Muscle of back (tissue), 11 donors: ENCODE results near the gene INSYN1. TPM values are rescaled to one million over a fixed set of nuclear protein-coding genes. Genes with fewer than 3 reads are reported as not detected.
A peak's percentile ranks its signal among the peaks of the same experiment; 100 is the strongest.

Experiments
- DNase-seq, 3 donors: peaks; one replicate each; pipeline versions ENCODE4 v3.0.0 to v3.0.0-alpha.2; 2013
- polyA plus RNA-seq, 10 donors: library from polyadenylated mRNA; unstranded; fragments of 120-200 nt; gene quantifications; one replicate each; pipeline ENCODE4 v1.2.1, GENCODE V29; 2013; ENCODE audit not compliant: insufficient read length in 10 of 10

Gene INSYN1
- polyA plus RNA-seq, 10 donors, result 3.3 to 11.3 (median 5.4) TPM

GRCh38 chr15:73781038-73781925, 28.1 kb upstream of the INSYN1 start:
- no peak for DNase-seq

- no peak for DNase-seq
These were observed 26.8 kb upstream of the INSYN1 start for GRCh38 chr15:73779974-73780373.

- DNase-seq, result no peak
These were observed 24.6 kb upstream of the INSYN1 start for GRCh38 chr15:73777741-73778140.

GRCh38 chr15:73773428-73773827, 20.3 kb upstream of the INSYN1 start:
- DNase-seq, result no peak

- DNase-seq, result no peak
These were observed 18.4 kb upstream of the INSYN1 start for GRCh38 chr15:73771385-73772045.

GRCh38 chr15:73770050-73770449, 16.9 kb upstream of the INSYN1 start:
- DNase-seq, result no peak

- no peak for DNase-seq
These were observed 14.8 kb upstream of the INSYN1 start for GRCh38 chr15:73767806-73768501.

GRCh38 chr15:73766598-73766997, 13.4 kb upstream of the INSYN1 start:
- DNase-seq, result no peak

GRCh38 chr15:73765778-73766177, 12.6 kb upstream of the INSYN1 start:
- DNase-seq, result no peak

- no peak for DNase-seq
These were observed 10.8 kb upstream of the INSYN1 start for GRCh38 chr15:73763931-73764330.

GRCh38 chr15:73760330-73761329, 7.5 kb upstream of the INSYN1 start:
- DNase-seq, result no peak

GRCh38 chr15:73758461-73758860, 5.3 kb upstream of the INSYN1 start:
- DNase-seq, result no peak

GRCh38 chr15:73757571-73757970, 4.4 kb upstream of the INSYN1 start:
- no peak for DNase-seq

GRCh38 chr15:73756947-73757513, 3.9 kb upstream of the INSYN1 start:
- DNase-seq, result no peak

- no peak for DNase-seq
These were observed 3.2 kb upstream of the INSYN1 start for GRCh38 chr15:73756390-73756789.

- no peak for DNase-seq
These were observed 2.8 kb upstream of the INSYN1 start for GRCh38 chr15:73755946-73756345.

- no peak for DNase-seq
These were observed 2.3 kb upstream of the INSYN1 start for GRCh38 chr15:73755481-73755880.

- no peak for DNase-seq
These were observed 1.3 kb upstream of the INSYN1 start for GRCh38 chr15:73754461-73754860.

- DNase-seq, result peak; percentile 7 to 71 (median 46)
These were observed 351 bp downstream of the INSYN1 start for GRCh38 chr15:73752806-73753193.

- DNase-seq, result peak in 1 of 3 donors; percentile 40
These were observed 999 bp downstream of the INSYN1 start for GRCh38 chr15:73751899-73752805.
